IMR-90 (cell line): ENCODE measurements around the gene EHMT1. TPM values are rescaled to one million over a fixed set of nuclear protein-coding genes. Genes with fewer than 3 reads are reported as not detected.

Experiments
- ATAC-seq: fragments of 200-7000 bp; cut with Tn5 transposase; 2 replicates; pipeline ENCODE4 v1.9.1; 2020; ENCODE audit warnings: low read depth, mild to moderate bottlenecking, moderate library complexity
- BruUV-seq: library from RNA; stranded (reverse); fragments of 400-500 nt; replicated peaks from 2 replicates; lab custom pipeline; 2021; lab: Mats Ljungman, UMichigan
- CTCF ChIA-PET: fragments of 300-600 bp; formaldehyde crosslinking; extraction: SDS; loops from one replicate; lab custom pipeline; 2021; ENCODE audit warnings: antibody characterized with exemption; lab: Yijun Ruan, JAX
- POLR2A ChIA-PET: fragments of 300-600 bp; sonication (Branson Sonifier 250); formaldehyde crosslinking; loops from one replicate; lab custom pipeline; 2022; ENCODE audit warnings: antibody characterized with exemption; ENCODE audit not compliant: unreplicated experiment; lab: Charles Lee
- DNase-seq: peaks from one replicate; pipeline ENCODE4 v3.0.0; 2013
- H2AFZ ChIP-seq: replicated peaks from 2 replicates; pipeline ENCODE3; 2013; ENCODE audit warnings: low read length, mild to moderate bottlenecking; ENCODE audit not compliant: poor library complexity
- H2AK5ac ChIP-seq: 2 replicates; pipeline ENCODE4 v1.6.1; 2013; ENCODE audit warnings: low read depth, low read length, inconsistent platforms
- H2AK9ac ChIP-seq: replicated peaks from 2 replicates; pipeline ENCODE3; 2013; ENCODE audit warnings: mild to moderate bottlenecking, low read depth, low read length, moderate library complexity; ENCODE audit not compliant: poor library complexity
- H2BK120ac ChIP-seq: 2 replicates; pipeline ENCODE4 v1.6.1; 2013; ENCODE audit warnings: low read depth, low read length, inconsistent platforms
- H2BK15ac ChIP-seq: 3 replicates; pipeline ENCODE4 v1.6.1; 2013; ENCODE audit warnings: low read depth, low read length, inconsistent platforms
- H2BK20ac ChIP-seq: 2 replicates; pipeline ENCODE4 v1.6.1; 2013; ENCODE audit warnings: low read depth, mild to moderate bottlenecking, inconsistent platforms, low read length, moderate library complexity
- H2BK5ac ChIP-seq: 2 replicates; pipeline ENCODE4 v1.6.1; 2013; ENCODE audit warnings: mild to moderate bottlenecking, low read depth, low read length, inconsistent platforms; ENCODE audit not compliant: poor library complexity, severe bottlenecking
- H3K14ac ChIP-seq: replicated peaks from 2 replicates; pipeline ENCODE4 v1.6.1; 2013; ENCODE audit warnings: low read depth, low read length, inconsistent platforms
- H3K18ac ChIP-seq: 2 replicates; pipeline ENCODE4 v1.6.1; 2013; ENCODE audit warnings: low read depth, low read length, control low read depth
- H3K23ac ChIP-seq: 2 replicates; pipeline ENCODE4 v1.6.1; 2013; ENCODE audit warnings: low read depth, low read length, inconsistent platforms
- H3K27ac ChIP-seq: 2 replicates; pipeline ENCODE4 v1.5.1; 2013; ENCODE audit warnings: mild to moderate bottlenecking, control low read depth, low read length; ENCODE audit not compliant: insufficient read depth
- H3K27me3 ChIP-seq: 2 replicates; pipeline ENCODE4 v1.6.1; 2013; ENCODE audit warnings: low read length; ENCODE audit not compliant: control insufficient read depth, insufficient read depth
- H3K36me3 ChIP-seq: 2 replicates; pipeline ENCODE4 v1.6.1; 2013; ENCODE audit warnings: low read length, mixed read lengths; ENCODE audit not compliant: control insufficient read depth, insufficient read depth
- H3K4ac ChIP-seq: 2 replicates; pipeline ENCODE4 v1.6.1; 2013; ENCODE audit warnings: low read depth, low read length, inconsistent platforms
- H3K4me1 ChIP-seq: 2 replicates; pipeline ENCODE4 v1.6.1; 2013; ENCODE audit warnings: low read length, mixed read lengths; ENCODE audit not compliant: control insufficient read depth, insufficient read depth
- H3K4me2 ChIP-seq: 2 replicates; pipeline ENCODE4 v1.6.1; 2013; ENCODE audit warnings: low read depth, mild to moderate bottlenecking, control low read depth, low read length, moderate library complexity
- H3K4me3 ChIP-seq: 2 replicates; pipeline ENCODE4 v1.5.1; 2013; ENCODE audit warnings: low read depth, mild to moderate bottlenecking, control low read depth, low read length, moderate library complexity; ENCODE audit not compliant: insufficient read depth
- H3K56ac ChIP-seq: 2 replicates; pipeline ENCODE4 v1.6.1; 2013; ENCODE audit warnings: low read length, inconsistent platforms; ENCODE audit not compliant: insufficient read depth; ENCODE audit errors: extremely low read depth
- H3K79me1 ChIP-seq, 2 experiments: 2 replicates each; pipeline ENCODE4 v1.6.1; 2013; ENCODE audit warnings: low read length in 2 of 2, inconsistent platforms in 1 of 2, low read depth in 1 of 2
- H3K9ac ChIP-seq: 2 replicates; pipeline ENCODE4 v1.6.1; 2013; ENCODE audit warnings: low read depth, low read length, control low read depth
- H3K9me1 ChIP-seq: 2 replicates; pipeline ENCODE4 v1.6.1; 2013; ENCODE audit warnings: low read length, inconsistent platforms; ENCODE audit not compliant: insufficient read depth
- H3K9me3 ChIP-seq: 2 replicates; pipeline ENCODE4 v1.6.1; 2013; ENCODE audit warnings: low read length; ENCODE audit not compliant: control insufficient read depth, insufficient read depth
- H4K20me1 ChIP-seq: 2 replicates; pipeline ENCODE4 v1.6.1; 2013; ENCODE audit warnings: low read length, inconsistent platforms; ENCODE audit not compliant: insufficient read depth
- H4K5ac ChIP-seq: 2 replicates; pipeline ENCODE4 v1.6.1; 2013; ENCODE audit warnings: mild to moderate bottlenecking, low read depth, low read length, control low read depth
- H4K8ac ChIP-seq, 2 experiments: 2 replicates each; pipeline ENCODE4 v1.6.1; 2013; ENCODE audit warnings: low read depth in 2 of 2, low read length in 2 of 2, control low read depth in 1 of 2, inconsistent platforms in 1 of 2
- H4K91ac ChIP-seq: 2 replicates; pipeline ENCODE4 v1.6.1; 2013; ENCODE audit warnings: low read depth, low read length, inconsistent platforms; ENCODE audit not compliant: insufficient read depth
- CEBPB ChIP-seq: IDR thresholded peaks from 2 replicates; pipeline ENCODE4 v1.6.1; 2012; ENCODE audit warnings: low read depth, low read length, improper control_type of control experiment
- CHD1 ChIP-seq: IDR thresholded peaks from 2 replicates; pipeline ENCODE4 v1.6.1; 2012; ENCODE audit warnings: low read depth, low read length, improper control_type of control experiment
- FOS ChIP-seq: fragments of 150-350 bp; IDR thresholded peaks from 2 replicates; pipeline ENCODE4 v1.6.1; 2016; ENCODE audit warnings: low read depth, low read length
- MAFK ChIP-seq: IDR thresholded peaks from 2 replicates; pipeline ENCODE4 v1.6.1; 2012; ENCODE audit warnings: low read depth, low read length, improper control_type of control experiment
- MAZ ChIP-seq: IDR thresholded peaks from 2 replicates; pipeline ENCODE4 v1.6.1; 2012; ENCODE audit warnings: low read depth, mild to moderate bottlenecking, low read length, improper control_type of control experiment, moderate library complexity, borderline replicate concordance
- MXI1 ChIP-seq: IDR thresholded peaks from 2 replicates; pipeline ENCODE4 v1.6.1; 2012; ENCODE audit warnings: low read depth, mild to moderate bottlenecking, low read length, moderate library complexity, borderline replicate concordance
- NFE2L2 ChIP-seq: fragments of 150-350 bp; IDR thresholded peaks from 2 replicates; pipeline ENCODE4 v1.6.1; 2016; ENCODE audit warnings: low read depth, mild to moderate bottlenecking, low read length
- POLR2A ChIP-seq: IDR thresholded peaks from 2 replicates; pipeline ENCODE4 v1.6.1; 2012; ENCODE audit warnings: mild to moderate bottlenecking, low read depth, low read length
- RAD21 ChIP-seq: IDR thresholded peaks from 2 replicates; pipeline ENCODE4 v1.6.1; 2012; ENCODE audit warnings: low read length, improper control_type of control experiment
- RFX5 ChIP-seq: IDR thresholded peaks from 2 replicates; pipeline ENCODE4 v1.8.0; 2012; ENCODE audit warnings: low read depth, mild to moderate bottlenecking, low read length, moderate library complexity
- SMC3 ChIP-seq: fragments of 150-350 bp; IDR thresholded peaks from 2 replicates; pipeline ENCODE4 v1.6.1; 2016; ENCODE audit warnings: low read depth, mild to moderate bottlenecking, antibody characterized with exemption, low read length, moderate library complexity
- WGBS, 2 experiments: methylation state at CpG; one replicate each; pipeline versions ENCODE4 v1.1.5 to v1.1.7; 2013; ENCODE audit warnings: missing lambda C conversion rate in 2 of 2; ENCODE audit not compliant: insufficient read length in 1 of 2; ENCODE audit errors: extremely low coverage in 2 of 2; 5-methylcytosine and 5-hydroxymethylcytosine counted together
- dilution Hi-C: fragments of 300-500 bp; cut with HindIII; formaldehyde crosslinking; loops from one replicate; pipeline ENCODE4 v1.14.3; 2018; ENCODE audit warnings: low sequenced_read_pairs; ENCODE audit not compliant: unreplicated experiment
- in situ Hi-C: fragments of 300-500 bp; cut with MboI; formaldehyde crosslinking; loops from 3 replicates; pipeline ENCODE4 v1.14.3; 2019; ENCODE audit warnings: low sequenced_read_pairs, inconsistent platforms, mixed read lengths
- intact Hi-C: fragments of 100-400 bp; cut with micrococcal nuclease; formaldehyde crosslinking; loops from 2 replicates; pipeline ENCODE4 v1.10.0; 2022
- polyA plus RNA-seq, 3 experiments: library from polyadenylated mRNA; depleted of rRNA; stranded (reverse); fragments of >200 nt; gene quantifications; 2 replicates each; pipeline ENCODE4 v1.2.3, GENCODE V29; 2012; ENCODE audit warnings: low replicate concordance in 1 of 3
- total RNA-seq: library from RNA; depleted of rRNA; stranded (reverse); fragments of >200 nt; gene quantifications from 2 replicates; pipeline ENCODE4 v1.2.3, GENCODE V29; 2012
- TF ChIP-seq, protein P1 (sequence below): fragments of 150-350 bp; IDR thresholded peaks from 2 replicates; pipeline ENCODE4 v1.6.1; 2016; ENCODE audit warnings: low read depth, mild to moderate bottlenecking, low read length, moderate library complexity, borderline replicate concordance
- TF ChIP-seq, protein P2 (sequence below): fragments of 150-350 bp; IDR thresholded peaks from 2 replicates; pipeline ENCODE4 v1.6.1; 2017; ENCODE audit warnings: mild to moderate bottlenecking, antibody characterized with exemption, low read length, low read depth

EHMT1 gene
- total and polyA plus RNA-seq, 2 of the 4 experiments (the other 2 are of a cell fraction): 32.8 to 35.1 TPM

- no peak for ATAC-seq
- dilution Hi-C loops: no loop called here
- Histone ChIP-seq H3K9ac (no peak overlapping the region), H2BK120ac (no peak overlapping the region), H3K9me3 (no peaks in the 10 kb centered on the region; the same call in 1 of the 2 replicates), H3K4me3 (no peak overlapping the region), H3K9me1 (peaks cover 6% of the 10 kb centered on the region; the same call in 1 of the 2 replicates), H3K4me2 (no peak overlapping the region), H2BK15ac (no peak overlapping the region), H4K91ac (no peak overlapping the region), H2AK5ac (no peak overlapping the region), H4K8ac (no peak overlapping the region), H2BK5ac (no peak overlapping the region), H3K18ac (no peak overlapping the region), H2BK20ac (no peak overlapping the region), H2AK9ac (no peak overlapping the region), H3K14ac (no peak overlapping the region), H3K23ac (no peak overlapping the region), H2AFZ (no peak overlapping the region), H3K36me3 (peaks cover 48% of the 10 kb centered on the region), H3K27me3 (no peaks in the 10 kb centered on the region), H3K4ac (no peak overlapping the region), H3K79me1 (peaks cover 11 to 27% of the 10 kb centered on the region in 2 experiments), H4K5ac (no peak overlapping the region), H3K4me1 (no peaks in the 10 kb centered on the region), H3K56ac (no peak overlapping the region), H3K27ac (no peak overlapping the region), H4K20me1 (no peaks in the 10 kb centered on the region; the same call in 1 of the 2 replicates)
- TF ChIP-seq MAFK: no peak
- TF ChIP-seq RAD21: no peak
- TF ChIP-seq CEBPB: no peak
- TF ChIP-seq MXI1: no peak
- no peak for TF ChIP-seq SMC3
- no peak for TF ChIP-seq RFX5
- TF ChIP-seq, protein P1, sequence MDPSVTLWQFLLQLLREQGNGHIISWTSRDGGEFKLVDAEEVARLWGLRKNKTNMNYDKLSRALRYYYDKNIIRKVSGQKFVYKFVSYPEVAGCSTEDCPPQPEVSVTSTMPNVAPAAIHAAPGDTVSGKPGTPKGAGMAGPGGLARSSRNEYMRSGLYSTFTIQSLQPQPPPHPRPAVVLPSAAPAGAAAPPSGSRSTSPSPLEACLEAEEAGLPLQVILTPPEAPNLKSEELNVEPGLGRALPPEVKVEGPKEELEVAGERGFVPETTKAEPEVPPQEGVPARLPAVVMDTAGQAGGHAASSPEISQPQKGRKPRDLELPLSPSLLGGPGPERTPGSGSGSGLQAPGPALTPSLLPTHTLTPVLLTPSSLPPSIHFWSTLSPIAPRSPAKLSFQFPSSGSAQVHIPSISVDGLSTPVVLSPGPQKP: no peak
- no peak for TF ChIP-seq POLR2A
- no peak for TF ChIP-seq FOS
- no peak for TF ChIP-seq CHD1
- TF ChIP-seq, protein P2, sequence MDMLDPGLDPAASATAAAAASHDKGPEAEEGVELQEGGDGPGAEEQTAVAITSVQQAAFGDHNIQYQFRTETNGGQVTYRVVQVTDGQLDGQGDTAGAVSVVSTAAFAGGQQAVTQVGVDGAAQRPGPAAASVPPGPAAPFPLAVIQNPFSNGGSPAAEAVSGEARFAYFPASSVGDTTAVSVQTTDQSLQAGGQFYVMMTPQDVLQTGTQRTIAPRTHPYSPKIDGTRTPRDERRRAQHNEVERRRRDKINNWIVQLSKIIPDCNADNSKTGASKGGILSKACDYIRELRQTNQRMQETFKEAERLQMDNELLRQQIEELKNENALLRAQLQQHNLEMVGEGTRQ: no peak
- TF ChIP-seq MAZ: no peak
- TF ChIP-seq NFE2L2: no peak
- intact Hi-C loops: loop anchor here (5.0 kb wide), 1 partner anchor 99 kb away; no protein-coding TSS in a partner anchor
- ChIA-PET CTCF (no interaction called here), POLR2A (no interaction called here)
- DNase-seq: no peak
- WGBS, 2 experiments: 95% methylated on average over 7 of the region's 14 CpGs; no CpG with 5 or more reads in 1 of the 2 experiments
- in situ Hi-C loops: no loop called here
- BruUV-seq: no TSS peak
Observed at GRCh38 chr9:137771580-137771979, 152.8 kb downstream of the EHMT1 start.
